Activated T-cell treated with anti-CD3 and anti-CD28 coated beads, Interleukin-2, amount 50 U/mL, for 24 hours (primary cell): ENCODE measurements around the gene DLGAP4.

Experiments used
- DNase-seq: peaks from one replicate; pipeline ENCODE4 v3.0.0-alpha.2; 2020
- H3K27ac Mint-ChIP-seq: 2 replicates; pipeline ENCODE4 v1.8.0; 2020; ENCODE audit warnings: mild to moderate bottlenecking, mixed read lengths
- H3K27me3 Mint-ChIP-seq: 2 replicates; pipeline ENCODE4 v1.8.0; 2020; ENCODE audit warnings: mixed read lengths
- H3K36me3 Mint-ChIP-seq: 2 replicates; pipeline ENCODE4 v1.8.0; 2020; ENCODE audit warnings: low read depth, mixed read lengths
- H3K4me1 Mint-ChIP-seq: 2 replicates; pipeline ENCODE4 v1.8.0; 2020; ENCODE audit warnings: low read depth, mixed read lengths
- H3K4me3 Mint-ChIP-seq: 2 replicates; pipeline ENCODE4 v1.8.0; 2020; ENCODE audit warnings: mild to moderate bottlenecking, moderate library complexity, mixed read lengths
- H3K9me3 Mint-ChIP-seq: 2 replicates; pipeline ENCODE4 v1.8.0; 2020; ENCODE audit warnings: mixed read lengths

The DLGAP4 gene

DNA sequence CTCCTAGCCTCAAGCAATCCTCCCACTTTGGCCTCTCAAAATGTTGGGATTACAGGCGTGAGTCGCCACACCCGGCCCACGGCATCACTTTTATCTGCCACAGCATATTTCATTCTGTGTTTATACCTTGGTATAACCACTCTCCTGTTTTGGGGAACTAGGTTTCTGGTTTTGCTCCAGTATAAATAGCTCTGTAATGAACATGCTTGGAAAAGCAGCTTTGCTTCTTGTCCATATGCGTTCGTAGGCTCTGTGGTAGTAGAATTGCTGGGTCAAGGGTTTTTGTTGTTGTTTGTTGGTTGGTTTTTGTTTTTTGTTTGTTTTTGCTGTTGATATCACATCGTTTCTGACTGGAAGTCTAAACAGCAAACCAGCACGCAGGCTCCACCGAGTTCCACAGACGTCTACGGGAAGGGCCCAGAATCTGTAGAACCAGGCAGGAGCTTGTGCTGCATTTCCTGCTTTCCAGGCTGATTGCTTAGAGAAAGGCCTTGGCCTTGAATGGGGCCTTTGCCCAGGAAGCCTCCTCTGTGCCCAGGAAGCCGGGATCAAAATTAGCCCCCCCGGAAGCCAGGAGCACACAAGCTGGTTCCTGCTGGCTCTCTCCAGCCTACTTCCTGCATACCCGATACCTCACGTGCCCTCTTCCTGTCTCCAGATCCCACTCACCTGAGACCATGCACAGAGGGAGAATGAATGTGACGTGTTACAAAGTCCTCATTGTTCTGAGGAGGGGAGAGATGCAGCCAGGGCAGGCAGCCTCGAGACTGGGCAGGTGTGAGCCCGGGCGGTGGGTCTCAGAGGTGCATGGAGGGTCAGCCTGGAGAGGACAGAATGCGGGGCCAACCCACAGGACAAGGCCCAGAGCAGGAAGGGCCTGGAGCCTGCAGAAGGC lies 35.1 kb upstream of the DLGAP4 start:
- Mint-ChIP-seq H3K4me1 (no peaks in the 10 kb centered on the region), H3K9me3 (no peaks in the 10 kb centered on the region), H3K27ac (no peak overlapping the region), H3K36me3 (no peaks in the 10 kb centered on the region), H3K27me3 (peaks cover 6% of the 10 kb centered on the region), H3K4me3 (no peak overlapping the region)
- DNase-seq: no peak

DNA sequence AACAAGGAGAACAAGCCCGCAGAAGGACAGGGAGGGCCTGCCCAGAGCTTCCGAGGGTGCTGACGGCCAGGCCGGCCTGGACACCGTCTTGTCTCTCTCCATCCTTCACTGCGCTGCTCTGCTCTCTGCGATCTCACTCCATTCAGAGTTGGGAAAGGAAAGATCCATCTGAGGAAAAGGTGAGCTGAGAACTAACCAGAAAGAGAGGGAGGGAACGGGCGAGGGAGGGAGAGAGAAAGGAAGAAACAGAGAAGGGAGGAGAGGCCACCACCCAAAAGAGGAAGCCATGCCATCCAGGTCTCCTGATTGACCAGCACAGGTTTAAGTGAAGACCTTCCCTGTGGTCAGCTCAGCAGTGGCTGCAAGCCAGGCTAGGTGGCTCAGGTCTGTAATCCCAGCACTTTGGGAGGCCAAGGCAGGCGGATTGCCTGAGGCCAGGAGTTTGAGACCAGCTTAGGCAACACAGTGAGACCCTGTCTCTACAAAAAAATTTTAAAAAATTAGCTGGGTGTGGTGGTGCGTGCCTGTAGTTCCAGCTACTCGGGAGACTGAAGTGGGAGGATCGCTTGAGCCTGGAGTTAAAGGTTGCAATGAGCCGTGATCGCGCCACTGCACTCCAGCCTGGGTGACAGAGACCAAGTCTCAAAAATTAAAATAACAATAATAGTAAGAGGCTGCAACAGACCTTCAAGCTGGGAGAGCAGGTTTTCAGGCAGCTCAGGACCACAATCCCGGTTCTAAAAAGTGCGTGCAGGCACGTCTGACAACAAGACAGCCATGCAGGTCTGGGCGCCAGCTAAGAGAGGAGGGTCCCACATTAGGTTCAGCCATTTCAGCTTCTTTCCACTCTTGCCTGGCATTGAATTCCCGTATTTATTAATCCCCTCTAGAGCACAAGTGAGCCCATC lies 34.2 kb upstream of the DLGAP4 start:
- DNase-seq: no peak
- Mint-ChIP-seq H3K27ac (no peak overlapping the region), H3K4me1 (no peaks in the 10 kb centered on the region), H3K27me3 (peaks cover 6% of the 10 kb centered on the region), H3K36me3 (no peaks in the 10 kb centered on the region), H3K9me3 (no peaks in the 10 kb centered on the region), H3K4me3 (no peak overlapping the region)

DNA sequence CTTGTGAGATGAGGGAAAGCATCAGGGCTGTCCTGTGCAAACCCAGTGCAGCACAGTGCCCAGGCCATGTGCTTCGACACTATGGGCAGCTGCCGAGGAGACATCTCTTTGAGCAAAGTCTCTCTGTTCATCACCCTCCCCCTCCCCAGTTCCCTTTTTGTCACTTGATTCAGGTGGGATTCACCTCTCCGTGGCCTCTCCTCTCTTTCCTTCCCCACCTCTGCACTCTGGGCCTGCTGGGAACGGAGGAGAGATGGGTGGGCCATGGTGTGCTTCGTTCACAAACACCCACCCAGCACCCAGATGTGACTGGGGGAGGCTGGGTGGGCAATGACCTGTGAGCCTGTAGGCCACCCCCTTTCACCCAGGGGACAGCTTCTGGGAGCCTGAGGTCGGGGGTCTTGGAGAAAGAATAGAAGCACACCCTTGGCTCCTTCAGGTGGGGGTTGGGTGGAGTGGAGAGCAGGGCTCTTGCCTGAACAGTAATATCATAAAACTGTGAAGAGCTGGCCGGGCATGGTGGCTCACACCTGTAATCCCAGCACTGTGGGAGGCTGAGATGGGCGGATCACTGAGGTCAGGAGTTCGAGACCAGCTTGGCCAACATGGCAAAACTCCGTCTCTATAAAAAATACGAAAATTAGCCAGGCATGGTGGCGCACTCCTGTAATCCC lies 33.5 kb upstream of the DLGAP4 start:
- no peaks in the 10 kb centered on the region for H3K36me3 Mint-ChIP-seq
- no peaks in the 10 kb centered on the region for H3K4me1 Mint-ChIP-seq
- H3K27ac Mint-ChIP-seq: no peak overlapping the region
- no peaks in the 10 kb centered on the region for H3K9me3 Mint-ChIP-seq
- H3K27me3 Mint-ChIP-seq: peaks cover 6% of the 10 kb centered on the region
- DNase-seq: no peak
- H3K4me3 Mint-ChIP-seq: no peak overlapping the region

DNA sequence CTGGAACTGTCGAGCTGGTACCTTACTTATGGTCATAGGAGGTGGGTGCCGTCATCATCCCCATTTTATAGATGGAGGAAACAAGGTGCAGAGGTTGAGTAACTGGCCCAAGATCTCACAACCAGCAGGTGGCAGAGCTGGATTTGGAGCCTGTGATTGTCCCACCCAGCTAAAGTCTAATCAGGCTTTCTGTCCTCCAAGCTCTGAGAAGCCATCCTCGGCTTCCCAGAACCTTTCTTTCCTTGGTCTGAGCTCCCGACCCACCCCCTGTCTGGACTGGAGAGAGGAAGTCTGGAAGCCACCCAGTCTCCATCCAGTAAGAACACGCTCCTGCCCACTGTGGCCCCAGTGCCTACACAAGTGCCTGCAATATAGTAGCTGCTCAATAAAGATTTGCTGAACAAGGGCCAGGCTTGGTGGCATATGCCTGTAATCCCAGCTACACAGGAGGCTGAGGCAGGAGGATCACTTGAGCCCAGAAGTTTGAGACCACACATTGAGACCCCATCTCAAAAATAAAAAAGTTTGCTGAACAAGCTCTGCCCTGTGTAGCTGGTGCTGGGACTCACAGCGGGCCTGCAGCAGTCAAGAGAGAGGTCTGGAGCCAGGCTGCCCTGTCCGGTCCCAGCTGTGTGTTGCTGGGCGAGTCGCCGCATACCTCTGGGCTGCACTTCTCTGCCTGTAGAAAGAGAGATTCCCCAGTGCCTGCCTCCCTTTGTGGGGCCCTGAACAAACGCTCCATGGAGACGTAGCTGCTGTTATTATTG lies 32.5 kb upstream of the DLGAP4 start:
- Mint-ChIP-seq H3K9me3 (no peaks in the 10 kb centered on the region), H3K4me1 (no peaks in the 10 kb centered on the region), H3K27me3 (peaks cover 12% of the 10 kb centered on the region), H3K4me3 (no peak overlapping the region), H3K27ac (no peak overlapping the region), H3K36me3 (no peaks in the 10 kb centered on the region)
- DNase-seq: no peak

DNA sequence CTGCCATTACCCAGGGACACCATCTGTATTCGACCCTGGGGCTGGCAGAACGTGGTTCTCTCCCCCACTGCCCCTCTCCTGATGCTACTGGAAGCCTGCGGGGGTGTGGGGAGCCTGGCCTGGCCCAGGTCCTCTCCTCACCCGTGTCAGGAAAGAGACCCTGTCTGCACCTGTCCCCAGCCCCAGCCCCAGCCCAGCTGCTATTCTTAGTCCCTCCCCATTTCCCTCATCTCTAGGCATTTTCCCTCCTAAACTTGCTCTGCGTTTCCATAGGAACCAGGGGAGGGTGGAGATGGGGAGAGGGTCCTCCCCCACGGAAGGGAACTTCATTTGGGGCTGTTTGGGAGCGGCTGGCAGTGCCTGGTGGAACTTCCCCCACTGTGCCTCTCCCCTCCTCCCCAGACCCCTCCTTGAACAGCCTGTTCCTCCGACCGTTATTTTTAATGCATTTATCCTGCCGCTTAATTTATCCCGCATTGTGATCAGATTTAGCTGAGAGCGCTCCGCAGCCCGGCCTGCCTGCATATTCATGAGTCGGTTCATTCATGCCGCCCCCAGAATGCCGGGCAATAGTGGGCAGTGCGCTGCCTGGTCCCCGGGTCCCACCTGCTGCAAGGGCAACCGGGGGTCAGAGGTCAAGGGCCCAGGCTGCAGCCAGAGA lies 31.8 kb upstream of the DLGAP4 start:
- H3K9me3 Mint-ChIP-seq: no peaks in the 10 kb centered on the region
- no peaks in the 10 kb centered on the region for H3K4me1 Mint-ChIP-seq
- H3K27ac Mint-ChIP-seq: no peak overlapping the region
- H3K36me3 Mint-ChIP-seq: no peaks in the 10 kb centered on the region
- no peak for DNase-seq
- H3K4me3 Mint-ChIP-seq: no peak overlapping the region
- peaks cover 12% of the 10 kb centered on the region for H3K27me3 Mint-ChIP-seq

DNA sequence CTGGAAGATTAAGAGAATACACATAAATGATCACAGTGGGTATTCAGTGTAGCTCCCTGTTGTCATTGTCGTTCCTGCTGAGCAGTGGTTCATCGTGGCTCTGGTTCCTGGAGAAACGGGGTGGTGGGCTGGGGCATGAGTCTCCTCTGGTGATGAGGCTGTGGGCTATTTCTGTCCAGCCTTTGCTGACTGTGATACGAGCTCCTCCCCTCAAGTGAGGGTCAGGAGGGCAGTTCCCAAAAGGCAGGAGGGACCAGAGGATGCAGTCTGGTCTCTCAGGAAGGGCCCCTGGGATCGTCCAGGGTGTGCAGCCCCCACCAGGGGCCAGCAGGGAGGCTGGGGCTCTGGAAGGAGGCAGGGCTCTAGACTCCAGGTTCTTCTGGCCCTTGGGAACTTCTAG lies 31.1 kb upstream of the DLGAP4 start:
- Mint-ChIP-seq H3K4me3 (no peak overlapping the region), H3K36me3 (no peaks in the 10 kb centered on the region), H3K4me1 (no peaks in the 10 kb centered on the region), H3K9me3 (no peaks in the 10 kb centered on the region), H3K27ac (no peak overlapping the region), H3K27me3 (peaks cover 12% of the 10 kb centered on the region)
- DNase-seq: no peak

DNA sequence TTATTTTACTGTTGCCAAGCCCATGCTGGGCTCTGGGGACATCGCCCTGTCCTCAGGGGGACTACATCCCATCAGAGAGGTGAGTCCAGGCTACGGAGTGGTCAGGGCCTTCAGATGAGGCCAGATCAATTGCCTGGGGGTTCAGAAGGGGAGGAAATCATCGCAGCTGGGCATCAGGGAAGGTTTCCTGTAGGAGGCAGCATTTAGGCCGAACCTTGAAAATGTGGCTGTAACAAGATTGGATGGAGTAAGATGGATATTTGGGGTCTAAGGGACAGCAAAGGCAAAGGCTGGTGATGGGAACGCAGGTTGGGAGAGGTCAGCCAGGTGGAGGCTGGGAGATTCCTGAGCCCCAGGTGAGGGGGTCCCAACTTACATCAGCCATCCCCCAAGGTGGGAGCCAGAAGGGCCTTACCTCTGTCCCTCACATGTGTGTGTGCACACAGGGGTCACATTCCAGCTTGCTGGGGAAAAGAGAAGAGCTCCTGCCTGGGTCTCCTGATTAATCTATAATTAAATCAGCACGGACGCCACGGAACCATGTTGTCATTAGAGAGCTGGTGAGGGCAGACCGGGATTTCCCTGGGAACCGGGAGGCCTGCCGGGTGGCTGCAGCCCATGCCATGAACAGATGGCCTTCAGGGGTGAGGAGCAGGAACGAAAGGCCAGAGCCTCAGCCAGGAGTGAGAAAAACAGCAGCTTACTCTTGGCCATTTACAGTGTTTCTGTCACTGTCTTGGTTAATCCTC lies 30.5 kb upstream of the DLGAP4 start:
- DNase-seq: no peak
- Mint-ChIP-seq H3K27ac (no peak overlapping the region), H3K4me3 (no peak overlapping the region), H3K27me3 (peaks cover 12% of the 10 kb centered on the region), H3K4me1 (no peaks in the 10 kb centered on the region), H3K36me3 (no peaks in the 10 kb centered on the region), H3K9me3 (no peaks in the 10 kb centered on the region)

DNA sequence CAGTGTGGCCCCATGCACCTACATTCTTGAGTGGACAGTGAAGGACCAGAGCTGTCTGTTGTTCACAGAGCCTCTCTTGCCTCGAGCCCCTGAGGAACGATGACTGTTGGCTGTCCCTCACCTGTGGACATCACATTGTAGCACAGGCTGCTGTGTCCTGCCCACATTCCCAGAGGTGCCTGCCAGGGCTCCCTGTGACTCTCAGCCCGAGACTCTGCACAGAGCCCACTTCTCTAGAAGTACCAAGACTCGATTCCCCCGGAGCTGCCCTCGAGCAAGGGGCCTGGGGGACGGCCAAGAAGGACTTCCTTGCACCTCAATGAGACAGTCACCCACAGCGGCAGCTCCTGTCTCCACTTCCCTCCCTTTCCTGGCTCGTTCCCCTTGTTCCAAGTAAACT lies 28.6 kb upstream of the DLGAP4 start:
- no peak for DNase-seq
- Mint-ChIP-seq H3K9me3 (no peaks in the 10 kb centered on the region), H3K4me3 (no peak overlapping the region), H3K36me3 (no peaks in the 10 kb centered on the region), H3K27ac (no peak overlapping the region), H3K27me3 (peaks cover 12% of the 10 kb centered on the region), H3K4me1 (no peaks in the 10 kb centered on the region)

DNA sequence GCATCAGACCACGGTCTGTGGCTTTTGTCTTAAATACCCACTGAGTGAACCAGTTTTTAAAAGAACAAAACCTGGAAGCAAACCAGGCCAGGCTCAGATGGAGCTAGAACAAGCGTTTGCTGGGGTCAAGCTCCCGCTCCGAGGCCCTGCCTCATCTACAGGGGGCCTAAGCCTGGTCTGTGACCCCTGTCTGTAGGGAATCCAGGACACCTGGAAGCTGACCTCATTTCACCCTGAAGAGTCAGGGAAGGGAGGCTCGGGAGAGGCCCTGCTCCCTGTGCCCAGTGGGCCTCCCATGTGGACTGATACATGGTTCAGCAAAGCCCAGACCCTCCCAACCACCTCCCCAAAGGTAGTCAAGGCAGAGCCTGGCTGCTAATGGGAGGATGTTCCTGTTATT lies 26.8 kb upstream of the DLGAP4 start:
- H3K27ac Mint-ChIP-seq: no peak overlapping the region
- no peaks in the 10 kb centered on the region for H3K9me3 Mint-ChIP-seq
- no peak overlapping the region for H3K4me3 Mint-ChIP-seq
- H3K4me1 Mint-ChIP-seq: no peaks in the 10 kb centered on the region
- peaks cover 16% of the 10 kb centered on the region for H3K27me3 Mint-ChIP-seq
- H3K36me3 Mint-ChIP-seq: no peaks in the 10 kb centered on the region
- no peak for DNase-seq

DNA sequence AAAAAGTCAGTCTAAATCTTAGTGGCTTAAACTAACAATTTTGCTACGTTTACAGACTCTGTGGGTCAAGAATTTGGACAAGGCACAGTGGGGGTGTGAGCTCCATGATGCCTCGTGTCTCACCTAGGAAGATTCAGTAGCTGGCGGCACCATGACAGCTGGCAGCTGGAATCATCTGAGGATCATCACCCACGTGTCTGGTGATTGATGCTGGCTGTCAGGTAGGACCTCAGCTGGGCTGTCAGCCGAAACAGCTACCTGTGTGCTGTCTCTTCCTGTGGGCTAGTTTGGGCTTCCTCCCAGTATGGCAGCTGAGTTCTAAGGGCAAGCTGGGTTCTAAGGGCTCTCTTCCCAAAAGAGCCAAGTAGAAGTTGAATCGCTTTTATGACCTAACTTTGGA lies 26.4 kb upstream of the DLGAP4 start:
- H3K9me3 Mint-ChIP-seq: no peaks in the 10 kb centered on the region
- no peak overlapping the region for H3K27ac Mint-ChIP-seq
- H3K36me3 Mint-ChIP-seq: no peaks in the 10 kb centered on the region
- H3K4me3 Mint-ChIP-seq: no peak overlapping the region
- peaks cover 14% of the 10 kb centered on the region for H3K27me3 Mint-ChIP-seq
- no peaks in the 10 kb centered on the region for H3K4me1 Mint-ChIP-seq
- DNase-seq: no peak

DNA sequence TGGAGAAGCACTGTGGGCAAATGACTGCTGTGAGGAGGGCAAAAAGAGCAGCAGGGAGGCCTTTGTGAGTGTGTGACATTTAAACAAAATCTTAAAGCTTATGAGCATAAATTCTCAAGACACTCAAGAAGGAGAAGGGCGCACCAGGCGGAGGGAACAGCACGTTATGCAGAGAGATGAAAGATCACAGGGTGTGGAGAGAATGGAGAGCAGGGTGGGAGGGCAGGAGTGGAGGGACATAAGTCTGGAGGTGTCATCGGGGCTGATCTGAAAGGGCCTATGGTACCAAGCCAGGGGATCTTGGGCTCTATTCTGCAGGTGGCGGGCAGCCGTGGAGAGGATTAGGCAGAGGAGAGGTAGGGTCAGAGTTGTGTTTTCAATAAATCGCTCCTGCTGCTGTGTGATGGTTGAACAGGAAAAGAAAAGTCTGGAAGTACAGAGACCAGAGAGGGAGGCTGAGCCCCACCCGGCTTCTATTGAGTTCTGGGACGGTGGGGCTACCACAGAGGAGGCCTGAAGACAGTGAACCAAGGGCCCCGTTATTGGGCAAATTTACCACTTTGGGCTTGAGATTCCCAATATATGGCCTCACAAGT lies 24.3 kb upstream of the DLGAP4 start:
- peaks cover 17% of the 10 kb centered on the region for H3K27me3 Mint-ChIP-seq
- H3K36me3 Mint-ChIP-seq: no peaks in the 10 kb centered on the region
- no peak overlapping the region for H3K4me3 Mint-ChIP-seq
- no peaks in the 10 kb centered on the region for H3K4me1 Mint-ChIP-seq
- H3K27ac Mint-ChIP-seq: no peak overlapping the region
- no peaks in the 10 kb centered on the region for H3K9me3 Mint-ChIP-seq
- no peak for DNase-seq

DNA sequence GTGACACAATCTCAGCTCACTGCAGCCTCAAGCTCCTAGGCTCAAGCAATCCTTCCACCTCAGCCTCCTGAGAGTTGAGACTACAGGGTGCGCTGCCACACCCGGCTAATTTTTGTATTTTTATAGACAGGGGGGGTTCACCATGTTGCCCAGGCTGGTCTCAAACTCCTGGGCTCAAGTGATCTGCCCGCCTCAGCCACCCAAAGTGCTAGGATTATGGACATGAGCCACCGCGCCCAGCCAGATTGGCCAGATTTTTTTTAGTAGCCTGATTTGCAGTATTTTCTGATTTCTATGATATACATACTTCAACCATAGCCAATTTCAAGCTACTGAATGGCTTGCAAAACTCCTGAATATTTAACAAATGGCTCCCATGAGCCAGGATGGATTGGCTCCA lies 21.4 kb upstream of the DLGAP4 start:
- Mint-ChIP-seq H3K4me1 (no peaks in the 10 kb centered on the region), H3K4me3 (no peak overlapping the region), H3K27me3 (peaks cover 23% of the 10 kb centered on the region), H3K36me3 (no peaks in the 10 kb centered on the region), H3K27ac (no peak overlapping the region), H3K9me3 (no peaks in the 10 kb centered on the region)
- DNase-seq: no peak
